Omental fat pad (tissue), 4 donors: ENCODE results near the gene CISTR. TPM values are rescaled to one million over a fixed set of nuclear protein-coding genes. Genes with fewer than 3 reads are reported as not detected.
"Not testable (repeated sequence)": the region's sequence is repeated elsewhere in the genome, so short reads cannot be mapped to it uniquely, and the experiment has no call there.

Experiments
- ATAC-seq: fragments of 150-250 bp; one replicate; pipeline ENCODE4 v1.9.1; 2016; ENCODE audit warnings: mild to moderate bottlenecking, moderate library complexity; ENCODE audit not compliant: low FRiP score
- DNase-seq: peaks from one replicate; pipeline ENCODE4 v3.0.0-alpha.2; 2019; ENCODE audit warnings: low spot score
- CTCF ChIP-seq, 3 donors: fragments of 450-650 bp; IDR thresholded peaks; one replicate each; pipeline ENCODE4 v1.5.1; 2016 to 2017; ENCODE audit warnings: antibody characterized with exemption in 3 of 3, mild to moderate bottlenecking in 3 of 3, moderate library complexity in 2 of 3
- total RNA-seq, 4 donors: library from RNA; depleted of rRNA; stranded (reverse); fragments of >200 nt; gene quantifications; one replicate each; pipeline ENCODE4 v1.1.0, GENCODE V29; 2016

Gene CISTR
- total RNA-seq, 4 donors from 2014 or later: not detected

- no peak for DNase-seq
- no peak for TF ChIP-seq CTCF (IDR thresholded peaks at IDR 0.05)
- ATAC-seq: no peak
These were observed 30.8 kb downstream of the CISTR start for GRCh38 chr12:53720946-53721345.

GRCh38 chr12:53719649-53720048 is 32.1 kb downstream of the CISTR start:
- DNase-seq (no peak), ATAC-seq (no peak)
- TF ChIP-seq CTCF (IDR thresholded peaks at IDR 0.05): no peak

GRCh38 chr12:53718567-53718966 is 33.2 kb downstream of the CISTR start:
- DNase-seq, ATAC-seq: not testable (repeated sequence)

GRCh38 chr12:53717319-53717718 is 34.5 kb downstream of the CISTR start:
- no peak for DNase-seq
- TF ChIP-seq CTCF (IDR thresholded peaks at IDR 0.05): no peak
- ATAC-seq: no peak

GRCh38 chr12:53714004-53714403 is 37.8 kb downstream of the CISTR start:
- TF ChIP-seq CTCF (IDR thresholded peaks at IDR 0.05): no peak
- DNase-seq: no peak
- no peak for ATAC-seq

- ATAC-seq (no peak), DNase-seq (no peak)
- TF ChIP-seq CTCF (IDR thresholded peaks at IDR 0.05): no peak
These were observed 38.3 kb downstream of the CISTR start for GRCh38 chr12:53713516-53713915.

GRCh38 chr12:53712059-53712643 is 39.6 kb downstream of the CISTR start:
- TF ChIP-seq CTCF (IDR thresholded peaks at IDR 0.05): no peak
- ATAC-seq: no peak

GRCh38 chr12:53710091-53710490 is 41.7 kb downstream of the CISTR start:
- TF ChIP-seq CTCF (IDR thresholded peaks at IDR 0.05): no peak
- DNase-seq (no peak), ATAC-seq (no peak)

More at GRCh38 chr12:53712059-53712643, 39.6 kb downstream of the CISTR start:
- no peak for DNase-seq
